GM12801 (cell line): ENCODE results near the gene ACVR1B.

ENCODE experiments used
- CTCF ChIP-seq: IDR thresholded peaks from one replicate; pipeline ENCODE4 v1.5.1; 2011; ENCODE audit warnings: control low read depth; ENCODE audit not compliant: insufficient read length; ENCODE audit errors: extremely low read depth

The ACVR1B gene

GRCh38 chr12:51913071-51914033 lies 38.1 kb upstream of the ACVR1B start:
- TF ChIP-seq CTCF = no peak

- TF ChIP-seq CTCF = no peak
Observed at GRCh38 chr12:51914034-51914923, 37.2 kb upstream of the ACVR1B start.

GRCh38 chr12:51915003-51915625 lies 36.4 kb upstream of the ACVR1B start:
- no peak for TF ChIP-seq CTCF

GRCh38 chr12:51915951-51916350 lies 35.5 kb upstream of the ACVR1B start:
- TF ChIP-seq CTCF = no peak

GRCh38 chr12:51917041-51917590 lies 34.4 kb upstream of the ACVR1B start:
- TF ChIP-seq CTCF = no peak

- no peak for TF ChIP-seq CTCF
Observed at GRCh38 chr12:51917746-51918453, 33.6 kb upstream of the ACVR1B start.
